ENCODE measurements around the gene FBXO38. TPM values are rescaled to one million over a fixed set of nuclear protein-coding genes. Genes with fewer than 3 reads are reported as not detected.

The FBXO38 gene
- total and polyA plus RNA-seq, 9 of the 15 experiments (the other 6 are each of a cell fraction or from before 2014, with no cell fraction given), result 7.4 to 39.4 (median 29.3) TPM

GRCh38 chr5:148343603-148344487, 39.9 kb upstream of the FBXO38 start:
- no peaks in the 10 kb centered on the region for H4K20me1 ChIP-seq (replicated peaks; ENCODE audit: control insufficient read depth, insufficient read depth, low read length)
- no peaks in the 10 kb centered on the region for H3K79me2 ChIP-seq (ENCODE audit: control insufficient read depth, insufficient read depth, low read length)
- peak overlapping the region; percentile 83 for H2AFZ ChIP-seq (ENCODE audit: low read depth, low read length)
- POLR2A ChIA-PET, result no interaction called here
- peak overlapping the region in 1 of 2 experiments; percentile 23; a peak in 1 of 4 replicates for H3K9ac ChIP-seq (ENCODE audit: insufficient read depth in 1 of 2, low read depth in 2 of 2, low read length in 2 of 2)
- H3K27me3 ChIP-seq (ENCODE audit: control insufficient read depth in 2 of 2, insufficient read depth in 2 of 2, low read length in 2 of 2), result no peaks in the 10 kb centered on the region
- CTCF ChIA-PET (ENCODE audit: low intra/inter-chr PET ratio), result no interaction called here
- FAIRE-seq (peak; percentile 87), ATAC-seq (peak; percentile 99), DNase-seq (ENCODE audit: extremely low read depth in 1 of 4, low spot score in 3 of 4) (peak; percentile 47 to 76 (median 67))
- no peaks in the 10 kb centered on the region for H3K9me1 ChIP-seq (ENCODE audit: control insufficient read depth, insufficient read depth, low read length)
- no peak overlapping the region for H3K4me2 ChIP-seq (ENCODE audit: insufficient read depth, low read length)
- H3K4me1 ChIP-seq (replicated peaks in 1 of 2; ENCODE audit: control insufficient read depth in 2 of 2, insufficient read depth in 2 of 2, low read length in 2 of 2), result peaks cover 0 to 13% of the 10 kb centered on the region in 2 experiments; a peak in 2 of 5 replicates
- no TSS peak for BruUV-seq (replicated peaks)
- intact Hi-C loops (cut with micrococcal nuclease) (no loop called here), in situ Hi-C loops (cut with MboI) (no loop called here)
- H3K27ac ChIP-seq (ENCODE audit: extremely low read depth, low read depth, low read length), result peak overlapping the region; percentile 40
- H3K9me3 ChIP-seq (replicated peaks; ENCODE audit: control insufficient read depth, insufficient read depth, low read depth, low read length), result no peaks in the 10 kb centered on the region
- H3K36me3 ChIP-seq (ENCODE audit: control insufficient read depth, insufficient read depth, low read length), result no peaks in the 10 kb centered on the region
- H3K4me3 ChIP-seq, result no peak overlapping the region
- 12% methylated on average over 7 of the region's 7 CpGs for WGBS (ENCODE audit: insufficient coverage, low coverage, missing lambda C conversion rate)
- TF ChIP-seq CBFA2T3 (IDR thresholded peaks at IDR 0.05) (peak; percentile 74), GTF2A2 (tag; IDR thresholded peaks at IDR 0.05) (no peak), STAT5B (CRISPR knock-in tag; IDR thresholded peaks at IDR 0.05) (no peak), MXD1 (CRISPR knock-in tag; IDR thresholded peaks at IDR 0.05; ENCODE audit: borderline replicate concordance, poor library complexity, severe bottlenecking) (no peak), TAL1 (IDR thresholded peaks at IDR 0.05) (peak; percentile 48), RNF219 (CRISPR knock-in tag; IDR thresholded peaks at IDR 0.05) (no peak), FIP1L1 (IDR thresholded peaks at IDR 0.05; ENCODE audit: low read depth, low read length, poor library complexity, severe bottlenecking) (no peak), THRAP3 (IDR thresholded peaks at IDR 0.05; ENCODE audit: borderline replicate concordance) (no peak), NFYB (IDR thresholded peaks at IDR 0.05; ENCODE audit: extremely low read depth, insufficient read length) (no peak), YY1 (IDR thresholded peaks at IDR 0.05; ENCODE audit: borderline replicate concordance in 1 of 3, control insufficient read depth in 1 of 3, extremely low read depth in 1 of 3, insufficient read depth in 3 of 3, insufficient read length in 1 of 3, insufficient replicate concordance in 2 of 3, low read depth in 1 of 3, low read length in 2 of 3) (peak in 1 of 3 experiments; percentile 26), ARID1B (IDR thresholded peaks at IDR 0.05) (peak; percentile 48; the same call in 1 of the 2 replicates), ZNF124 (CRISPR knock-in tag; IDR thresholded peaks at IDR 0.05) (no peak), ZBED1 (IDR thresholded peaks at IDR 0.05) (peak; percentile 75; the same call in 1 of the 2 replicates), MTA2 (IDR thresholded peaks at IDR 0.05; ENCODE audit: low read depth) (no peak), MEF2D (tag; conservative IDR thresholded peaks at IDR 0.05; ENCODE audit: low read depth) (no peak), KLF10 (CRISPR knock-in tag; IDR thresholded peaks at IDR 0.05) (no peak), POLR2AphosphoS5 (IDR thresholded peaks at IDR 0.05; ENCODE audit: control insufficient read depth, insufficient read depth, low read depth, low read length) (peak; percentile 56; the same call in 1 of the 2 replicates), ZNF24 (IDR thresholded peaks at IDR 0.05) (no peak), THRB (CRISPR knock-in tag; conservative IDR thresholded peaks at IDR 0.05) (no peak)

Data from K562 (cell line).